NB4 (cell line): ENCODE data around the gene SCNN1B.

Source experiments
- MYC ChIP-seq: IDR thresholded peaks from 2 replicates; pipeline ENCODE4 v1.6.1; 2011; ENCODE audit warnings: low read depth, low read length
- POLR2A ChIP-seq: IDR thresholded peaks from 2 replicates; pipeline ENCODE4 v1.6.1; 2011; ENCODE audit warnings: mild to moderate bottlenecking; ENCODE audit not compliant: insufficient read length; ENCODE audit errors: extremely low read depth
- TF ChIP-seq, protein P1 (sequence below): IDR thresholded peaks from one replicate; pipeline ENCODE4 v1.5.1; 2012; ENCODE audit warnings: low read depth, low read length
- TF ChIP-seq, protein P2 (sequence below): IDR thresholded peaks from 2 replicates; pipeline ENCODE4 v1.6.1; 2011; ENCODE audit warnings: low read depth, low read length

DNA sequence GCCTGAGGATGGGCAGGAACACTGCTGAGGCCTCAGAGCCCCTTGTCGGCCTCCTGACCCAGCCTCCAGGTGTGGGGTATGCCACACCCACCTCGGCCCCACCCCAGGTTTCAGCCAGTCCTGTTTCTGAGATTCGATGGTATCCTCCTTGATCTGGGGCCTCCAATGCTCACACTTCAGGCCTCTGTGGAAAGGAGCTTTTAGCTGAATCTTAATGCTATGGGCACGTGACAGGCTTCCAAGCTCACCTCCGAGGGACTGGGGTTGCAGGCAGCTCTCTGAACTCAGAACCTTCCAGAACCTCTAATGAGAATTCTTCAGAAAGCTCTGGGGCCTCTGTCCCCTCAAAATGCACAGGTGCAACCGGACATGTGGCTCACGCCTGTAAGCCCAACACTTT is 54.8 kb downstream of the SCNN1B start:
- TF ChIP-seq, protein P1, sequence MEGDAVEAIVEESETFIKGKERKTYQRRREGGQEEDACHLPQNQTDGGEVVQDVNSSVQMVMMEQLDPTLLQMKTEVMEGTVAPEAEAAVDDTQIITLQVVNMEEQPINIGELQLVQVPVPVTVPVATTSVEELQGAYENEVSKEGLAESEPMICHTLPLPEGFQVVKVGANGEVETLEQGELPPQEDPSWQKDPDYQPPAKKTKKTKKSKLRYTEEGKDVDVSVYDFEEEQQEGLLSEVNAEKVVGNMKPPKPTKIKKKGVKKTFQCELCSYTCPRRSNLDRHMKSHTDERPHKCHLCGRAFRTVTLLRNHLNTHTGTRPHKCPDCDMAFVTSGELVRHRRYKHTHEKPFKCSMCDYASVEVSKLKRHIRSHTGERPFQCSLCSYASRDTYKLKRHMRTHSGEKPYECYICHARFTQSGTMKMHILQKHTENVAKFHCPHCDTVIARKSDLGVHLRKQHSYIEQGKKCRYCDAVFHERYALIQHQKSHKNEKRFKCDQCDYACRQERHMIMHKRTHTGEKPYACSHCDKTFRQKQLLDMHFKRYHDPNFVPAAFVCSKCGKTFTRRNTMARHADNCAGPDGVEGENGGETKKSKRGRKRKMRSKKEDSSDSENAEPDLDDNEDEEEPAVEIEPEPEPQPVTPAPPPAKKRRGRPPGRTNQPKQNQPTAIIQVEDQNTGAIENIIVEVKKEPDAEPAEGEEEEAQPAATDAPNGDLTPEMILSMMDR, result no peak
- TF ChIP-seq, protein P2, sequence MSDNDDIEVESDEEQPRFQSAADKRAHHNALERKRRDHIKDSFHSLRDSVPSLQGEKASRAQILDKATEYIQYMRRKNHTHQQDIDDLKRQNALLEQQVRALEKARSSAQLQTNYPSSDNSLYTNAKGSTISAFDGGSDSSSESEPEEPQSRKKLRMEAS, result no peak
- TF ChIP-seq POLR2A, result no peak
- no peak for TF ChIP-seq MYC
